Measurements from ENCODE around the gene FBXL16. TPM values are rescaled to one million over a fixed set of nuclear protein-coding genes. Genes with fewer than 3 reads are reported as not detected.

FBXL16 gene
- total and polyA plus RNA-seq, 11 donors, result 0.03 to 1.00 (median 0.59) TPM; not detected in 6

DNA sequence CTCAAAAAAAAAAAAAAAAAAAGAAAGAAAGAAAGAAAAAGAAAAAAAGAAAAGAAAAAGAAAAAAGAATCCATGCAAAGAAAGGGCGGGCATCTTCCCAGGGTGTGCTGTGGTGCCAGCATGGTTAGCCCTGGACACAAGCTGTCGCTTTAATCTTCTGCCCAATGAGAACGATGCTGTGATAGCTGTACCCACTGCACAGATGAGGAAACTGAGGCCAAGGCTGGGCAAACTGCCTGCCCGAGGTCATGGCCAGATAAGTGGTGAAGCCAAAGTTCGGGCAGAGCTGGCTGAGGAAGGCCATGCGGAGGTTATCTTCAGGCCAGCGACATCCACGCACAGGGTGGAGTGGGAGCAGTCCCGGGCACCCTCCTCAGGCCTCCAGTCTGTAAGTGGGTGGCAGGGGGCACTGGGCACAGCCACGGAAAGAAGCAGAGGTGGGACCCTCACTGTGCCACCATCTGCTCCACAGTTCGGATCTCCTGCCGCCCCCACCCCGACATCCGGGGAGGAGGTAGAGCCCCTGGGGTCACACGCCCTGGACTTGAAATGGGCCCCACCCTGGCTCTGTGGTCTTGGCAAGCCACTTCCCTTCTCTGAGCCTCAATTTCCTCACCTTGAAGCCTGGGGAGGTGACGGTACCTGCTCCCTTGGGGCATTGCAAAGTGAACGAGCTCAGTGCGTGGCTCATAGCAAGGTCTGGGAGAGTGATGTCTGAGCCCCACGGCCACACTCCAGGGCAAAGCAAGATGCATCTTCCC, 6.5 kb downstream of the FBXL16 start:
- no peak for TF ChIP-seq POLR2A (IDR thresholded peaks at IDR 0.05)
- no peak for TF ChIP-seq CTCF (IDR thresholded peaks at IDR 0.05)
- ATAC-seq (no peak), DNase-seq (no peak)
- 67 to 73% (median 69%) methylated on average over 19 of the region's 19 CpGs for WGBS, 4 donors
- intact Hi-C loops (cut with DNase I), result no loop called here
- no peak overlapping the region for H3K4me3 ChIP-seq
- peaks cover 33 to 99% (median 78%) of the 10 kb centered on the region in 9 donors for H3K27me3 ChIP-seq
- peaks cover 0 to 29% (median 13%) of the 10 kb centered on the region in 12 donors for H3K4me1 ChIP-seq
- no peaks in the 10 kb centered on the region for H3K36me3 ChIP-seq
- H3K27ac ChIP-seq, result no peak overlapping the region
- H3K9me3 ChIP-seq, result no peaks in the 10 kb centered on the region

- Histone ChIP-seq H3K4me1 (peaks cover 0 to 34% (median 13%) of the 10 kb centered on the region in 12 donors), H3K27me3 (peaks cover 14 to 87% (median 63%) of the 10 kb centered on the region in 9 donors), H3K36me3 (no peaks in the 10 kb centered on the region), H3K4me3 (peak overlapping the region in 5 of 12 donors; percentile 12 to 51 (median 25)), H3K27ac (no peak overlapping the region), H3K9me3 (no peaks in the 10 kb centered on the region)
- ATAC-seq (peak in 2 of 4 donors; percentile 5 to 6), DNase-seq (no peak)
- 2 to 9% (median 4%) methylated on average over 9 to 71 of the region's 71 CpGs for WGBS, 4 donors
- TF ChIP-seq CTCF (IDR thresholded peaks at IDR 0.05), result no peak
- no peak for TF ChIP-seq POLR2A (IDR thresholded peaks at IDR 0.05)
- intact Hi-C loops (cut with DNase I), result no loop called here
Measured at GRCh38 chr16:695355-696089, 10.1 kb downstream of the FBXL16 start.

GRCh38 chr16:694863-695354, 10.7 kb downstream of the FBXL16 start:
- no peak overlapping the region for H3K27ac ChIP-seq
- no peak for DNase-seq
- TF ChIP-seq CTCF (IDR thresholded peaks at IDR 0.05) (no peak), POLR2A (IDR thresholded peaks at IDR 0.05) (no peak)
- H3K27me3 ChIP-seq, result peaks cover 11 to 81% (median 57%) of the 10 kb centered on the region in 9 donors
- H3K4me3 ChIP-seq, result peak overlapping the region in 4 of 12 donors; percentile 8 to 51 (median 21)
- no peak for ATAC-seq
- H3K36me3 ChIP-seq, result no peaks in the 10 kb centered on the region
- H3K9me3 ChIP-seq, result no peaks in the 10 kb centered on the region
- 1 to 5% (median 2%) methylated on average over 14 to 37 of the region's 37 CpGs for WGBS, 4 donors
- intact Hi-C loops (cut with DNase I), result no loop called here
- peaks cover 0 to 36% (median 15%) of the 10 kb centered on the region in 12 donors for H3K4me1 ChIP-seq
